NCI-H510A treated with DMSO at 0.1 percent for 48 hours (cell line): ENCODE results near the gene C15orf39.
A peak's percentile ranks its signal among the peaks of the same experiment; 100 is the strongest.

ENCODE experiments used
- DNase-seq: peaks from one replicate; lab custom pipeline; 2025; lab: John Stamatoyannopoulos, UW

C15orf39 gene

GRCh38 chr15:75197062-75197630, 4.5 kb upstream of the C15orf39 start:
- no peak for DNase-seq

GRCh38 chr15:75198560-75199356, 2.9 kb upstream of the C15orf39 start:
- DNase-seq: peak; percentile 85

GRCh38 chr15:75199357-75199940, 2.2 kb upstream of the C15orf39 start:
- no peak for DNase-seq

- no peak for DNase-seq
Measured at GRCh38 chr15:75200391-75200764, 1.3 kb upstream of the C15orf39 start.

- DNase-seq: peak; percentile 85
Measured at GRCh38 chr15:75200765-75201615, 692 bp upstream of the C15orf39 start.

GRCh38 chr15:75202251-75203016, 752 bp downstream of the C15orf39 start:
- DNase-seq: peak; percentile 18

GRCh38 chr15:75203017-75203907, 1.6 kb downstream of the C15orf39 start:
- DNase-seq: no peak

- DNase-seq: no peak
Measured at GRCh38 chr15:75203908-75204263, 2.2 kb downstream of the C15orf39 start.

GRCh38 chr15:75204340-75205063, 2.8 kb downstream of the C15orf39 start:
- peak; percentile 92 for DNase-seq

GRCh38 chr15:75205064-75205395, 3.3 kb downstream of the C15orf39 start:
- DNase-seq: no peak

- DNase-seq: no peak
Measured at GRCh38 chr15:75206006-75206405, 4.3 kb downstream of the C15orf39 start.

- no peak for DNase-seq
Measured at GRCh38 chr15:75206803-75207617, 5.3 kb downstream of the C15orf39 start.

GRCh38 chr15:75207618-75208500, 6.2 kb downstream of the C15orf39 start:
- no peak for DNase-seq

- no peak for DNase-seq
Measured at GRCh38 chr15:75208501-75209288, 7.0 kb downstream of the C15orf39 start.

- DNase-seq: no peak
Measured at GRCh38 chr15:75209289-75209676, 7.6 kb downstream of the C15orf39 start.

GRCh38 chr15:75210811-75211230, 9.1 kb downstream of the C15orf39 start:
- DNase-seq: no peak

GRCh38 chr15:75211436-75212199, 9.9 kb downstream of the C15orf39 start:
- no peak for DNase-seq
